ENCODE results near the gene MROH2B. TPM values are rescaled to one million over a fixed set of nuclear protein-coding genes. Genes with fewer than 3 reads are reported as not detected.

The MROH2B gene
- total RNA-seq, 4 donors from 2014 or later, result not detected

DNA sequence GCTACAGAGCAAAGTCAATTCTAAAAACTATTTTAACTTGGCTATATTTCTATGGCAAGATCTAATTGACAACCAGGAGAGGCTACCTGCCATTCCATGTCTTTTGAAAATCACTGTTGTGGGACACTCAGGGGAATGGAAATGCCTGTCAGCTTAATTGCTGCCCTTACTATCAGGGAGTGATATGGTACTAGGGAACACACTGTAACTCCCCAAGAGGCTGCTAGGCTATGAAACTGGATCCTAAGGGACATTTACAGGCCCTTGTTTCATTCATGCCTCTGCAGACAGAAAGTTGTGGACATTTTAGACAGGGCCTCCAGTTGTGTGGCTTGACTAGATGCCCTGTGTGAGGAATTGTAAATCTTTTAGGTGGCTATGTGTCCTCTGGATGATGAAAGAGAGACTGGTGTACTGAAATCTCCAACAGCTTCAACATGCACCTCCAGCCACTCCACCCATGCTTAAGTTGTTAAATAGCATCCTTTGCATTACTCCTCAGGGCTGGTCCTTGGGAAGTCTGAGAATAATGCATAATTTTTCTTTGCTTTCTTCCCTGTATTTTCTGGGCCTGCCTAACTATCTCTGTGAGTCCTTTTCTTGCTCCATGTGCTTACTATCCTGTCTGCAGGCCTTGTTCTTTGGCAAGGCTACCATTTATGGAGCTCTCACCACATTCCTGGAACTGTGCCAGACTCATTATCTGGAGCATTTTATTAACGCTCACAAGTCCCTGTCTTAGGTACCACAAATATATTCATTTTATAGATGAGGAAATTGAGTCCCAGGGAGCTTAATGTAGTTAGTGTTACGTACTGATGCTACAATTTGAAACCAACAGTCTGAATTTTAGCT lies 3.2 kb downstream of the MROH2B start:
- Histone ChIP-seq H3K4me3 (no peak overlapping the region), H3K27me3 (no peaks in the 10 kb centered on the region), H3K9me3 (no peaks in the 10 kb centered on the region), H3K36me3 (no peaks in the 10 kb centered on the region), H3K27ac (no peak overlapping the region), H3K4me1 (no peaks in the 10 kb centered on the region)
- intact Hi-C loops (cut with DNase I; ENCODE audit: low total_unique reads), result no loop called here
- no peak for DNase-seq
- TF ChIP-seq, protein P1, sequence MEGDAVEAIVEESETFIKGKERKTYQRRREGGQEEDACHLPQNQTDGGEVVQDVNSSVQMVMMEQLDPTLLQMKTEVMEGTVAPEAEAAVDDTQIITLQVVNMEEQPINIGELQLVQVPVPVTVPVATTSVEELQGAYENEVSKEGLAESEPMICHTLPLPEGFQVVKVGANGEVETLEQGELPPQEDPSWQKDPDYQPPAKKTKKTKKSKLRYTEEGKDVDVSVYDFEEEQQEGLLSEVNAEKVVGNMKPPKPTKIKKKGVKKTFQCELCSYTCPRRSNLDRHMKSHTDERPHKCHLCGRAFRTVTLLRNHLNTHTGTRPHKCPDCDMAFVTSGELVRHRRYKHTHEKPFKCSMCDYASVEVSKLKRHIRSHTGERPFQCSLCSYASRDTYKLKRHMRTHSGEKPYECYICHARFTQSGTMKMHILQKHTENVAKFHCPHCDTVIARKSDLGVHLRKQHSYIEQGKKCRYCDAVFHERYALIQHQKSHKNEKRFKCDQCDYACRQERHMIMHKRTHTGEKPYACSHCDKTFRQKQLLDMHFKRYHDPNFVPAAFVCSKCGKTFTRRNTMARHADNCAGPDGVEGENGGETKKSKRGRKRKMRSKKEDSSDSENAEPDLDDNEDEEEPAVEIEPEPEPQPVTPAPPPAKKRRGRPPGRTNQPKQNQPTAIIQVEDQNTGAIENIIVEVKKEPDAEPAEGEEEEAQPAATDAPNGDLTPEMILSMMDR (IDR thresholded peaks at IDR 0.05), result no peak
- TF ChIP-seq POLR2A (IDR thresholded peaks at IDR 0.05), result no peak

DNA sequence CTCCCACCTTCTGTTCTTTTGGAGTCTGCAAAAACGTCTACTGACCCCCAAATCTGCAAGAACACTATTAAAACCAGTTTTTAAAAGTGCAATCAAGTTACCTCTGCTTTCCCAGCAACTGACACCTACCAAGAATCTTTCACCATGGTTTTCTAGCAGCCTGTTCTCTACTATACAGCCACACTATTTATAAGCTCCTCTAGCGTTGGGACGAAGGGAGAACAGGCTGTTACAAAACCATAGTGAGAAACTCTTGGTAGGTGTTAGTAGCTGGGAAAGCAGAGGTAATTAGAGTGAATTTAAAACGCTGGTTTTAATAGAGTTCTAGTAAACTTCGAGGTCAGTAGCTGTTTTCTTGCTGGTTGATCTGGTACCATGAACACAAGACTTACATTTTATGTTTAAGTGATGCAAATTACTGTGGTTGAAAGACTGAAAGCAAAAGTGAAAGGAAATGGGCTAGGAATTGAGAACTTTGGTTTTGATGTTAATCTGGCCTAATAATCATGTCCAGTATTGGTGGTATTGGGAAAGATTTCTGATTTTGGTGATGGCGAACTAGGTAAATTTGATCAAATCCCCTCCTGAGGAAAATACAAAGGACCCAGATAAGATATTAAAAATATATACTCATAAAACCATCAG lies 5.3 kb downstream of the MROH2B start:
- no peaks in the 10 kb centered on the region for H3K36me3 ChIP-seq
- H3K4me1 ChIP-seq, result no peaks in the 10 kb centered on the region
- no peak overlapping the region for H3K4me3 ChIP-seq
- intact Hi-C loops (cut with DNase I; ENCODE audit: low total_unique reads), result no loop called here
- DNase-seq, result no peak
- H3K27me3 ChIP-seq, result no peaks in the 10 kb centered on the region
- H3K9me3 ChIP-seq, result no peaks in the 10 kb centered on the region
- no peak overlapping the region for H3K27ac ChIP-seq
- TF ChIP-seq, protein P1 (IDR thresholded peaks at IDR 0.05), result no peak
- no peak for TF ChIP-seq POLR2A (IDR thresholded peaks at IDR 0.05)

DNA sequence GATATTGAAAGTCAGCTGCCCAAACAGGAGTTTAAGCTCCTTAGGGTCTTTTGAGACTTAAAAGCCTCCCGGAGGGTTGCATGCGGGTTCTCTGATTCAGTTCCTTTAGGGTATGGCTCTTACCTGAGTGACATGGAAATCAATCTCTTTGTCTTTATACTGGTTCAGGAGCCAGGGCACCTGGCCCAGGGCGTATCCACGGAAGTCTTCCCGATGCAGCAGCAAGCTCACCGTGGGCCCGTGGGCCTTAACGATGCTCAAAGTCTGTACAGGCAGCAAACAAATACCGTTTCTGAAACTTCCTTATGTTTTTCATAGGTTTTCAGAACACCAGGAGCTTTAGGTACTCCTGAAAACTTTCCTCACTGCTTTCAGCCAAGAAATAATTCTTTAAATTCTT lies 13.2 kb downstream of the MROH2B start:
- Histone ChIP-seq H3K27ac (no peak overlapping the region), H3K4me3 (no peak overlapping the region), H3K27me3 (no peaks in the 10 kb centered on the region), H3K9me3 (no peaks in the 10 kb centered on the region), H3K36me3 (no peaks in the 10 kb centered on the region), H3K4me1 (no peaks in the 10 kb centered on the region)
- DNase-seq, result no peak
- intact Hi-C loops (cut with DNase I; ENCODE audit: low total_unique reads), result no loop called here
- TF ChIP-seq POLR2A (IDR thresholded peaks at IDR 0.05), result no peak
- TF ChIP-seq, protein P1 (IDR thresholded peaks at IDR 0.05), result no peak

DNA sequence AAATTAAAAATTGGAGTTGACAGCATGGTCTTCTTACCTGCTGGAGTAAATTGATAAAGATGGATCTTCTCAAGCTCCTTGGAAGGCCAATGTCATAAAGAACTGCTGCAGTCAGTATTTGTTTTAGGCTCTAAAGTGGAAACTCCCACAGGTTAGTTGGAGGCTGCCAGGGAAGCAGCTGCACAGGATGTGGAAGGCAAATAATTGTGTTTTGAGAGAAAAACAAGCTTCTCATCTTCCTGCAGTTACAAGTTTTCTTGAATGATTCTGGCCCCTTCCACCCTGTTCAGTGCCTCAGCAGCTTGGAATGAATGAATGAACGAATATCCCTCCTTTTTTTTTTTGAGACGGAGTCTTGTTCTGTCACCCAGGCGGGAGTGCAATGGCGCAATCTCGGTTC lies 13.9 kb downstream of the MROH2B start:
- TF ChIP-seq, protein P1 (IDR thresholded peaks at IDR 0.05), result no peak
- no peak for TF ChIP-seq POLR2A (IDR thresholded peaks at IDR 0.05)
- Histone ChIP-seq H3K4me3 (no peak overlapping the region), H3K9me3 (no peaks in the 10 kb centered on the region), H3K27me3 (no peaks in the 10 kb centered on the region), H3K36me3 (no peaks in the 10 kb centered on the region), H3K4me1 (no peaks in the 10 kb centered on the region), H3K27ac (no peak overlapping the region)
- intact Hi-C loops (cut with DNase I; ENCODE audit: low total_unique reads), result no loop called here
- no peak for DNase-seq

DNA sequence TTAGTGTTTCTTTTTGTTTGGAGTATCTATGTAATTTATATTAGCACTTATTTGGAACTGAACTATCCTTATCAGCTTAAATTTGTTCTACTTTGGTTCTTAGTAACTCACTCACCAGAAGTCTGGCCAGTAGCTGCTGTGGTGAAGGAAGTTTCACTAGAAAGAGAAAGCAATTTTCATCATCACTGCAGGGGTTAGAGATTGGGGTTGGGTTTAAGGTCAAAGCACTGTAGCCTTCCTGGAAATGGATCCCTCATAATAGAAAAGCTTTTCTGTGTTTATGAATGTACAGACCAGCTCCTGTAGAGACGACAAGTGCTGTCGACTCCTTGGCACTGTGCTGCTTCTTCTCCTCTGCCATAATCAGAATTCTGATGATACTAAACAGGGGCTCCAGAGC lies 22.2 kb downstream of the MROH2B start:
- Histone ChIP-seq H3K36me3 (no peaks in the 10 kb centered on the region), H3K4me1 (no peaks in the 10 kb centered on the region), H3K9me3 (no peaks in the 10 kb centered on the region), H3K27me3 (no peaks in the 10 kb centered on the region), H3K27ac (no peak overlapping the region), H3K4me3 (no peak overlapping the region)
- no peak for DNase-seq
- intact Hi-C loops (cut with DNase I; ENCODE audit: low total_unique reads), result no loop called here
- no peak for TF ChIP-seq POLR2A (IDR thresholded peaks at IDR 0.05)
- TF ChIP-seq, protein P1 (IDR thresholded peaks at IDR 0.05), result no peak
